IMR-90 (cell line): Measurements from ENCODE around the gene NUDT3. TPM values are rescaled to one million over a fixed set of nuclear protein-coding genes. Genes with fewer than 3 reads are reported as not detected.
"Not testable (repeated sequence)": the region's sequence is repeated elsewhere in the genome, so short reads cannot be mapped to it uniquely, and the experiment has no call there.

Experiments
- ATAC-seq: fragments of 200-7000 bp; cut with Tn5 transposase; 2 replicates; pipeline ENCODE4 v1.9.1; 2020; ENCODE audit warnings: low read depth, mild to moderate bottlenecking, moderate library complexity
- BruUV-seq: library from RNA; stranded (reverse); fragments of 400-500 nt; replicated peaks from 2 replicates; lab custom pipeline; 2021; lab: Mats Ljungman, UMichigan
- CTCF ChIA-PET: fragments of 300-600 bp; formaldehyde crosslinking; extraction: SDS; loops from one replicate; lab custom pipeline; 2021; ENCODE audit warnings: antibody characterized with exemption; lab: Yijun Ruan, JAX
- POLR2A ChIA-PET: fragments of 300-600 bp; sonication (Branson Sonifier 250); formaldehyde crosslinking; loops from one replicate; lab custom pipeline; 2022; ENCODE audit warnings: antibody characterized with exemption; ENCODE audit not compliant: unreplicated experiment; lab: Charles Lee
- DNase-seq: peaks from one replicate; pipeline ENCODE4 v3.0.0; 2013
- H2AFZ ChIP-seq: replicated peaks from 2 replicates; pipeline ENCODE3; 2013; ENCODE audit warnings: low read length, mild to moderate bottlenecking; ENCODE audit not compliant: poor library complexity
- H2AK5ac ChIP-seq: 2 replicates; pipeline ENCODE4 v1.6.1; 2013; ENCODE audit warnings: low read depth, low read length, inconsistent platforms
- H2AK9ac ChIP-seq: replicated peaks from 2 replicates; pipeline ENCODE3; 2013; ENCODE audit warnings: mild to moderate bottlenecking, low read depth, low read length, moderate library complexity; ENCODE audit not compliant: poor library complexity
- H2BK120ac ChIP-seq: 2 replicates; pipeline ENCODE4 v1.6.1; 2013; ENCODE audit warnings: low read depth, low read length, inconsistent platforms
- H2BK15ac ChIP-seq: 3 replicates; pipeline ENCODE4 v1.6.1; 2013; ENCODE audit warnings: low read depth, low read length, inconsistent platforms
- H2BK20ac ChIP-seq: 2 replicates; pipeline ENCODE4 v1.6.1; 2013; ENCODE audit warnings: low read depth, mild to moderate bottlenecking, inconsistent platforms, low read length, moderate library complexity
- H2BK5ac ChIP-seq: 2 replicates; pipeline ENCODE4 v1.6.1; 2013; ENCODE audit warnings: mild to moderate bottlenecking, low read depth, low read length, inconsistent platforms; ENCODE audit not compliant: poor library complexity, severe bottlenecking
- H3K14ac ChIP-seq: replicated peaks from 2 replicates; pipeline ENCODE4 v1.6.1; 2013; ENCODE audit warnings: low read depth, low read length, inconsistent platforms
- H3K18ac ChIP-seq: 2 replicates; pipeline ENCODE4 v1.6.1; 2013; ENCODE audit warnings: low read depth, low read length, control low read depth
- H3K23ac ChIP-seq: 2 replicates; pipeline ENCODE4 v1.6.1; 2013; ENCODE audit warnings: low read depth, low read length, inconsistent platforms
- H3K27ac ChIP-seq: 2 replicates; pipeline ENCODE4 v1.5.1; 2013; ENCODE audit warnings: mild to moderate bottlenecking, control low read depth, low read length; ENCODE audit not compliant: insufficient read depth
- H3K27me3 ChIP-seq: 2 replicates; pipeline ENCODE4 v1.6.1; 2013; ENCODE audit warnings: low read length; ENCODE audit not compliant: control insufficient read depth, insufficient read depth
- H3K36me3 ChIP-seq: 2 replicates; pipeline ENCODE4 v1.6.1; 2013; ENCODE audit warnings: low read length, mixed read lengths; ENCODE audit not compliant: control insufficient read depth, insufficient read depth
- H3K4ac ChIP-seq: 2 replicates; pipeline ENCODE4 v1.6.1; 2013; ENCODE audit warnings: low read depth, low read length, inconsistent platforms
- H3K4me1 ChIP-seq: 2 replicates; pipeline ENCODE4 v1.6.1; 2013; ENCODE audit warnings: low read length, mixed read lengths; ENCODE audit not compliant: control insufficient read depth, insufficient read depth
- H3K4me2 ChIP-seq: 2 replicates; pipeline ENCODE4 v1.6.1; 2013; ENCODE audit warnings: low read depth, mild to moderate bottlenecking, control low read depth, low read length, moderate library complexity
- H3K4me3 ChIP-seq: 2 replicates; pipeline ENCODE4 v1.5.1; 2013; ENCODE audit warnings: low read depth, mild to moderate bottlenecking, control low read depth, low read length, moderate library complexity; ENCODE audit not compliant: insufficient read depth
- H3K56ac ChIP-seq: 2 replicates; pipeline ENCODE4 v1.6.1; 2013; ENCODE audit warnings: low read length, inconsistent platforms; ENCODE audit not compliant: insufficient read depth; ENCODE audit errors: extremely low read depth
- H3K79me1 ChIP-seq, 2 experiments: 2 replicates each; pipeline ENCODE4 v1.6.1; 2013; ENCODE audit warnings: low read length in 2 of 2, inconsistent platforms in 1 of 2, low read depth in 1 of 2
- H3K9ac ChIP-seq: 2 replicates; pipeline ENCODE4 v1.6.1; 2013; ENCODE audit warnings: low read depth, low read length, control low read depth
- H3K9me1 ChIP-seq: 2 replicates; pipeline ENCODE4 v1.6.1; 2013; ENCODE audit warnings: low read length, inconsistent platforms; ENCODE audit not compliant: insufficient read depth
- H3K9me3 ChIP-seq: 2 replicates; pipeline ENCODE4 v1.6.1; 2013; ENCODE audit warnings: low read length; ENCODE audit not compliant: control insufficient read depth, insufficient read depth
- H4K20me1 ChIP-seq: 2 replicates; pipeline ENCODE4 v1.6.1; 2013; ENCODE audit warnings: low read length, inconsistent platforms; ENCODE audit not compliant: insufficient read depth
- H4K5ac ChIP-seq: 2 replicates; pipeline ENCODE4 v1.6.1; 2013; ENCODE audit warnings: mild to moderate bottlenecking, low read depth, low read length, control low read depth
- H4K8ac ChIP-seq, 2 experiments: 2 replicates each; pipeline ENCODE4 v1.6.1; 2013; ENCODE audit warnings: low read depth in 2 of 2, low read length in 2 of 2, control low read depth in 1 of 2, inconsistent platforms in 1 of 2
- H4K91ac ChIP-seq: 2 replicates; pipeline ENCODE4 v1.6.1; 2013; ENCODE audit warnings: low read depth, low read length, inconsistent platforms; ENCODE audit not compliant: insufficient read depth
- RCOR1 ChIP-seq: IDR thresholded peaks from 2 replicates; pipeline ENCODE4 v1.6.1; 2012; ENCODE audit warnings: mild to moderate bottlenecking, low read length, improper control_type of control experiment; ENCODE audit not compliant: insufficient replicate concordance
- WGBS, 2 experiments: methylation state at CpG; one replicate each; pipeline versions ENCODE4 v1.1.5 to v1.1.7; 2013; ENCODE audit warnings: missing lambda C conversion rate in 2 of 2; ENCODE audit not compliant: insufficient read length in 1 of 2; ENCODE audit errors: extremely low coverage in 2 of 2; 5-methylcytosine and 5-hydroxymethylcytosine counted together
- dilution Hi-C: fragments of 300-500 bp; cut with HindIII; formaldehyde crosslinking; loops from one replicate; pipeline ENCODE4 v1.14.3; 2018; ENCODE audit warnings: low sequenced_read_pairs; ENCODE audit not compliant: unreplicated experiment
- in situ Hi-C: fragments of 300-500 bp; cut with MboI; formaldehyde crosslinking; loops from 3 replicates; pipeline ENCODE4 v1.14.3; 2019; ENCODE audit warnings: low sequenced_read_pairs, inconsistent platforms, mixed read lengths
- intact Hi-C: fragments of 100-400 bp; cut with micrococcal nuclease; formaldehyde crosslinking; loops from 2 replicates; pipeline ENCODE4 v1.10.0; 2022
- polyA plus RNA-seq, 3 experiments: library from polyadenylated mRNA; depleted of rRNA; stranded (reverse); fragments of >200 nt; gene quantifications; 2 replicates each; pipeline ENCODE4 v1.2.3, GENCODE V29; 2012; ENCODE audit warnings: low replicate concordance in 1 of 3
- total RNA-seq: library from RNA; depleted of rRNA; stranded (reverse); fragments of >200 nt; gene quantifications from 2 replicates; pipeline ENCODE4 v1.2.3, GENCODE V29; 2012
- TF ChIP-seq, protein P1 (sequence below): fragments of 150-350 bp; IDR thresholded peaks from 2 replicates; pipeline ENCODE4 v1.6.1; 2017; ENCODE audit warnings: mild to moderate bottlenecking, antibody characterized with exemption, low read length, low read depth

NUDT3 gene
- total and polyA plus RNA-seq, 2 of the 4 experiments (the other 2 are of a cell fraction): 10.1 to 17.2 TPM

DNA sequence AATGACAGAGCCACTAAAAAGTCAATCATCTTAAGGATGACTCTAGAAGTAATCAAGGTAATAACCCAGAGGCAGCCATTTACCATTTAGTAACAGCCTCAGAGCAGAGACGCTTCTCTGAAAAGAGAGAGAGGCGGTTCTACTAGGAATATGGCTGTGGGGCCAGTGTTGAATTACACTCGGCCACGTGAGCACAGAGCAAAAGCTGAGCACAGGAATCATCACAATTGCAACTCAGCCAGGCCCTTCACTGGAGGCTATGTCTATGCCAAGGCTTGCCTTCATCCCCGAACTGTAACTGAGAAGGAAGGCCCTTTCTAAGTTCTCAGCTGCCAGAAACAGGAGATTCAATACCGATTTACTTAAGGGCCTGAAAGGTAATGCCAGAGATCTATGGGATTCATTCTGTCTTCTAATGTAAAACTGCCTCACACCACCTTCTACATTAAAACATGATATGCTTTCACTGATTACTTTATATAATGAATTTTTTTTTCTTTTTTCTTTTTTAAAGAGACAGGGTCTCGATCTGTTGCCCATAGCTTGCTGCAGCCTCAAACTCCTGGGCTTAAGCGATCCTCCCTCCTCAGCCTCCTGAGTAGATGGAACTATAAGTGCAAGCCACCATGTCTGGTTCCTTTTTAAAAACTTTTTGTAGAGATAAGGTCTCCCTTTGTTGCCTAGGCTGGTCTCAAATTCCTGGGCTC is 67.6 kb downstream of the NUDT3 start:
- 0 out of 2 replicates have a peak overlapping the region, but pooled peaks have one; percentile 12 for H3K4ac ChIP-seq
- intact Hi-C loops: no loop called here
- no peak overlapping the region for H2BK120ac ChIP-seq
- H2AK5ac ChIP-seq: no peak overlapping the region
- H4K5ac ChIP-seq: no peak overlapping the region
- BruUV-seq: no TSS peak
- DNase-seq (peak; percentile 57), ATAC-seq (peak; percentile 87)
- H2BK5ac ChIP-seq: peak overlapping the region; percentile 74
- H4K20me1 ChIP-seq: peaks cover 5% of the 10 kb centered on the region; the same call in 1 of the 2 replicates
- no peak overlapping the region for H2BK20ac ChIP-seq
- H3K36me3 ChIP-seq: no peaks in the 10 kb centered on the region
- dilution Hi-C loops: no loop called here
- no peak for TF ChIP-seq RCOR1
- TF ChIP-seq, protein P1, sequence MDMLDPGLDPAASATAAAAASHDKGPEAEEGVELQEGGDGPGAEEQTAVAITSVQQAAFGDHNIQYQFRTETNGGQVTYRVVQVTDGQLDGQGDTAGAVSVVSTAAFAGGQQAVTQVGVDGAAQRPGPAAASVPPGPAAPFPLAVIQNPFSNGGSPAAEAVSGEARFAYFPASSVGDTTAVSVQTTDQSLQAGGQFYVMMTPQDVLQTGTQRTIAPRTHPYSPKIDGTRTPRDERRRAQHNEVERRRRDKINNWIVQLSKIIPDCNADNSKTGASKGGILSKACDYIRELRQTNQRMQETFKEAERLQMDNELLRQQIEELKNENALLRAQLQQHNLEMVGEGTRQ: peak; percentile 73
- peak overlapping the region; percentile 18 for H2AFZ ChIP-seq
- H3K14ac ChIP-seq: peak overlapping the region; percentile 82; the same call in 1 of the 2 replicates
- H3K9ac ChIP-seq: no peak overlapping the region
- no peak overlapping the region for H3K23ac ChIP-seq
- H4K91ac ChIP-seq: no peak overlapping the region
- 0 out of 2 replicates have a peak, but pooled peaks cover 2% of the 10 kb centered on the region for H3K9me1 ChIP-seq
- H3K27me3 ChIP-seq: no peaks in the 10 kb centered on the region
- CTCF ChIA-PET: interaction anchor here (0.5 kb wide), 1 partner anchor 38 kb away, joined by 3 read pairs; no protein-coding TSS in a partner anchor
- POLR2A ChIA-PET: no interaction called here
- no peak overlapping the region for H2AK9ac ChIP-seq
- H3K4me1 ChIP-seq: peaks cover 1% of the 10 kb centered on the region; the same call in 1 of the 2 replicates
- 30% methylated on average over 2 of the region's 8 CpGs; no CpG with 5 or more reads in 1 of the 2 experiments for WGBS, 2 experiments
- peaks cover 17 to 52% of the 10 kb centered on the region in 2 experiments for H3K79me1 ChIP-seq
- no peaks in the 10 kb centered on the region for H3K9me3 ChIP-seq
- in situ Hi-C loops: no loop called here
- no peak overlapping the region for H2BK15ac ChIP-seq
- no peak overlapping the region for H3K4me3 ChIP-seq
- no peak overlapping the region; the same call in 1 of the 2 replicates for H3K27ac ChIP-seq
- peak overlapping the region in 1 of 2 experiments; percentile 70; a peak in 1 of 4 replicates for H4K8ac ChIP-seq
- H3K4me2 ChIP-seq: peak overlapping the region; percentile 56; the same call in 1 of the 2 replicates
- no peak overlapping the region for H3K18ac ChIP-seq
- H3K56ac ChIP-seq: peak overlapping the region; percentile 25; the same call in 1 of the 2 replicates

DNA sequence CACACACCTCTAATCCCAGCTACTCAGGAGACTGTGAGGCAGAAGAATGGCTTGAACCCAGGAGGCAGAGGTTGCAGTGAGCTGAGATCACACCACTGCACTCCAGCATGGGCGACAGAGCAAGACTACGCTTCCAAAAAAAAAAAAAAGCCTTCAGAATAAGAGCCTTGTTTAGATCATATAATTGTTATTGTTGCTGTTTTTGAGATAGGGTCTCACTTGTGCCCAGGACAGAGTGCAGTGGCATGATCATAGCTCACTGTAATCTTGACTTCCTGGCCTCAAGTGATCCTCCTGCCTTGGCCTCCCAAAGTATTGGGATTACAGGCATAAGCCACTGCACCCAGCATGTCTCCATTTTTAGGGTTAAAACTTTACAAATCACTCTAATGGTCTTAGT is 68.2 kb downstream of the NUDT3 start:
- H3K18ac ChIP-seq, H3K4me2 ChIP-seq, ATAC-seq, H3K9me3 ChIP-seq, H3K9me1 ChIP-seq, BruUV-seq, H2AK5ac ChIP-seq, H3K9ac ChIP-seq, H2BK5ac ChIP-seq, H3K14ac ChIP-seq, H4K8ac ChIP-seq, POLR2A ChIA-PET, DNase-seq, H2BK15ac ChIP-seq, H4K91ac ChIP-seq, H2BK120ac ChIP-seq, dilution Hi-C loops, H3K27me3 ChIP-seq, H3K4ac ChIP-seq, in situ Hi-C loops, H2AK9ac ChIP-seq, H3K27ac ChIP-seq, H2BK20ac ChIP-seq, H3K36me3 ChIP-seq, intact Hi-C loops, H3K23ac ChIP-seq, H3K4me3 ChIP-seq, H2AFZ ChIP-seq, H4K5ac ChIP-seq, H3K56ac ChIP-seq, H3K4me1 ChIP-seq: not testable (repeated sequence)
- Histone ChIP-seq H4K20me1 (peaks cover 11% of the 10 kb centered on the region), H3K79me1 (peaks cover 23 to 59% of the 10 kb centered on the region in 2 experiments)
- CTCF ChIA-PET: interaction anchor here (0.5 kb wide), 1 partner anchor 37 kb away, joined by 3 read pairs; no protein-coding TSS in a partner anchor
- WGBS, 2 experiments: no CpG with 5 or more reads among the region's 2 CpGs
